CD4-positive, alpha-beta T cell treated with Interferon alpha-2 for 1 hour (primary cell): Measurements from ENCODE around the gene DCAF11.
A peak's percentile ranks its signal among the peaks of the same experiment; 100 is the strongest.
"Not testable (repeated sequence)": the region's sequence is repeated elsewhere in the genome, so short reads cannot be mapped to it uniquely, and the experiment has no call there.

Source experiments
- DNase-seq, 2 donors: peaks; one replicate each; pipeline ENCODE4 v3.0.0-alpha.2; 2020 to 2022

DCAF11 gene

GRCh38 chr14:24098229-24098926, 16.2 kb upstream of the DCAF11 start:
- DNase-seq: no peak

GRCh38 chr14:24098927-24099813, 15.4 kb upstream of the DCAF11 start:
- no peak for DNase-seq

GRCh38 chr14:24100197-24100981, 14.2 kb upstream of the DCAF11 start:
- DNase-seq: no peak

GRCh38 chr14:24100982-24101494, 13.5 kb upstream of the DCAF11 start:
- no peak for DNase-seq

GRCh38 chr14:24102357-24103048, 12.1 kb upstream of the DCAF11 start:
- DNase-seq: no peak

GRCh38 chr14:24103451-24103850, 11.1 kb upstream of the DCAF11 start:
- no peak for DNase-seq

- not testable (repeated sequence) for DNase-seq
Observed at GRCh38 chr14:24105609-24106239, 8.9 kb upstream of the DCAF11 start.

- DNase-seq: no peak
Observed at GRCh38 chr14:24106672-24107271, 7.8 kb upstream of the DCAF11 start.

GRCh38 chr14:24108336-24108874, 6.2 kb upstream of the DCAF11 start:
- DNase-seq: no peak

GRCh38 chr14:24110060-24110459, 4.5 kb upstream of the DCAF11 start:
- DNase-seq: no peak

GRCh38 chr14:24110523-24110922, 4.1 kb upstream of the DCAF11 start:
- no peak for DNase-seq

GRCh38 chr14:24113379-24113800, 1.2 kb upstream of the DCAF11 start:
- DNase-seq: peak in 1 of 2 donors; percentile 14

GRCh38 chr14:24113801-24114531, 611 bp upstream of the DCAF11 start:
- peak; percentile 80 to 88 for DNase-seq

- no peak for DNase-seq
Observed at GRCh38 chr14:24115422-24116127, 998 bp downstream of the DCAF11 start.

- DNase-seq: no peak
Observed at GRCh38 chr14:24116128-24116814, 1.7 kb downstream of the DCAF11 start.

- DNase-seq: no peak
Observed at GRCh38 chr14:24117179-24117578, 2.6 kb downstream of the DCAF11 start.

- no peak for DNase-seq
Observed at GRCh38 chr14:24119691-24120090, 5.1 kb downstream of the DCAF11 start.

- DNase-seq: no peak
Observed at GRCh38 chr14:24121210-24121609, 6.6 kb downstream of the DCAF11 start.

- DNase-seq: no peak
Observed at GRCh38 chr14:24122416-24122815, 7.8 kb downstream of the DCAF11 start.
